Activated CD4-positive, CD25-positive, alpha-beta regulatory T cell treated with anti-CD3 and anti-CD28 coated beads, Interleukin-2, amount 50 U/mL, for 72 hours (primary cell): ENCODE data around the gene RUSC1.
"Not testable (repeated sequence)": the region's sequence is repeated elsewhere in the genome, so short reads cannot be mapped to it uniquely, and the experiment has no call there.

Experiments used
- DNase-seq: peaks from one replicate; pipeline ENCODE4 v3.0.0; 2021

RUSC1 gene

GRCh38 chr1:155324717-155325602, 4.3 kb downstream of the RUSC1 start:
- peak; percentile 34 for DNase-seq

- no peak for DNase-seq
Observed at GRCh38 chr1:155325603-155325893, 4.9 kb downstream of the RUSC1 start.

DNA sequence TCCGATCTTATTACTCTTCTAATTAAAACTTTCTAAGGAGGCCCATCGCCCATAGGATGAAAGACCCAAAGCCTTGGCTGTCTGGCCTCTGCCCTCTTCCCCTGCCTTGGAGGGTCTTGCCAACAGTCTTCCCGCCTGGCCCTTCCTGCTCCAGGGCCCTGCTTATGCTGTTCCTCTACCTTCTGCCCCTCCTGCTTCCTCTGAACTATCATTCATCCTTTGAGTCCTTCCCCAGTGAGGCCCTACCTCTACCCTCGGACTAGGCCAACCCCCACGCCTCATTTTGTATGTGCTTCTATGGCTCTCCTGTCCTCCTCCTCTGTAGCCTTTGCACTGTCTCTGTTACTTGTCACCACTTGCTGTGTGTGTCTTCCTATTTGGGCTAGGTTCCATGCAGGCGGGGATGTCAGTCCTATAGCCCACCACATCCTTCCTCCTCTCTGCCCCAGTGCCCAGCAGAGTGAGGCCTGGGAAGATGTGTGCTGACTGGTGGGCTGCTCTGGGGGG, 5.4 kb downstream of the RUSC1 start:
- no peak for DNase-seq

DNA sequence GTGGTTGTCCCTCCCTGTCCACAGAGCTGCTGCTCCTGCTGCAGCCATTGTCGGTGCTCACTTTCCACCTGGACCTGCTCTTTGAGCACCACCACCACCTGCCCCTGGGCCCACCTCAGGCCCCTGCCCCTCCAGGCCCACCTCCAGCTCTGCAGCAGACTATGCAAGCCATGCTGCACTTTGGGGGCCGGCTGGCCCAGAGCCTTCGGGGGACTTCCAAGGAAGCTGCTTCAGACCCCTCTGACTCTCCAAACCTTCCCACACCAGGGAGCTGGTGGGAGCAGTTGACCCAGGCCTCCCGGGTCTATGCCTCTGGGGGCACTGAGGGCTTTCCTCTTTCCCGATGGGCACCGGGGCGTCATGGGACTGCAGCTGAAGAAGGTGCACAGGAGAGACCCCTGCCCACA, 5.9 kb downstream of the RUSC1 start:
- DNase-seq: no peak

GRCh38 chr1:155327981-155328380, 7.3 kb downstream of the RUSC1 start:
- DNase-seq: no peak

- not testable (repeated sequence) for DNase-seq
Observed at GRCh38 chr1:155328856-155329255, 8.2 kb downstream of the RUSC1 start.

DNA sequence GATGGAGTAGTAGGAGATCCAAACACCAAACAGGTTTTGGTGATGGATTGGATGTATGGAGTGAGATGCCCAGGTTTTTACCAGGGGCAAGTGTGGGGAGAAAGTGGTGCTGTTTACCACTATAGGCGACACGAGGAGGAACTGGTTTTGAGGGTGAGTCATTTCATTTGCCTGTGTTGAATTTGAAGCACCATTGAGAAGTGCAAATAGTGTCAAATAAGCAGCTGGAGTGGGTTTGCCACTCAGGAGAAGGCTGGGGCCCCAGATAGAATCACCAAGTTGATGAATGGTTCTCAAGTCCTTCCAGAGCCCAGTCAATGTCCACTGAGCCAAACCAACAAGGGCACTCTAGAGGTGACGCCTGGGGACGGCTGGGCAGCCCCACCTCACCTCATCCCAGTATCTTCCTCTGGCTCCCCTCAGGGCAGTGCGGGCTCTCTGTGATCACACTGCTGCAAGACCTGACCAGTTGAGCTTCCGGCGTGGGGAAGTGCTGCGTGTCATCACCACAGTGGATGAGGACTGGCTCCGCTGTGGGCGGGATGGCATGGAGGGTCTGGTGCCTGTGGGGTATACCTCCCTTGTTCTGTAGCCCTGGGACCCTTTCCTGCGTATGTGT, 9.4 kb downstream of the RUSC1 start:
- DNase-seq: no peak

GRCh38 chr1:155334962-155335361, 14.3 kb downstream of the RUSC1 start:
- no peak for DNase-seq

DNA sequence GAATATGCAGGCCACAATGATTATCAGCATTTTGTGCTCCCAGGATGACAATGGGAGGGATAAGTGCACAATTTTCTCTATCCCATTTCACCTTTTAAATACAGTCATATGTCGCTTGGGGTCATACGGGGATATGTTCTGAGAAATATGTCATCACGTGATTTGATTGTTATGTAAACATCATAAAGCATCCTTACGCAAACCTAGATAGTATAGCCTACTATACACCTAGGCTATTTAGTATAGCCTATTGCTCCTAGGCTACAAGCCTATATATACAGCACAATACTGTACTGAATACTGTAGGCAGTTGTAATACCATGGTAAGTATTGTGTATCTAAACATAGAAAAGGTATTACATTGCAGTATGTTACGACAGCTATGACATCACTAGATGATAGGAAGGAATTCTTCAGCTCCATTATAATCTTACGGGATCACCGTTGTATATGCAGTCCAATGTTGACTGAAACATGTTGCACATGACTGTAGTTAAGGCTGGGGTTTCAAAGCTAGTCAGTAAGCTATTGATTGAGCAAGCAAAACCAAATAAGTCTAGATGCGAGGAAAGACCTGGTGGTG, 18.9 kb downstream of the RUSC1 start:
- DNase-seq: no peak

GRCh38 chr1:155342842-155343241, 22.1 kb downstream of the RUSC1 start:
- DNase-seq: no peak

- DNase-seq: no peak
Observed at GRCh38 chr1:155352631-155353030, 31.9 kb downstream of the RUSC1 start.

DNA sequence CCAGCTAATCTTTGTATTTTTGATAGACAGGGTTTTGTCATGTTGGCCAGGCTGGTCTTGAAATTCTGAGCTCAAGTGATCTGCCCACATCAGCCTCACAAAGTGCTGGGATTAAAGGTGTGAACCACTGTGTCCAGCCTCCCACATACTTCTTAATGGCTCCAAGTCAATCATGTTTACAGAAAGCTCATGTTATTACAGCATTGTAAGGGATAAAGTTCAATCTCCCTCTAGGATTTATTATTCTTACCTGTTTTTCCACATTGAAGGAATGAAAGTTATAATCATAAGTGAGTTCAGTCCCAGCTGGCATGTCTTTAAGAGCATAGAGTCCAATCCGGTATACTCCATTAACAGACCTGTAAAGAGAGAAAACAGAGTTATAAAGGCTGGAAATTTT, 39.4 kb downstream of the RUSC1 start:
- no peak for DNase-seq

- no peak for DNase-seq
Observed at GRCh38 chr1:155379180-155379579, 58.5 kb downstream of the RUSC1 start.

DNA sequence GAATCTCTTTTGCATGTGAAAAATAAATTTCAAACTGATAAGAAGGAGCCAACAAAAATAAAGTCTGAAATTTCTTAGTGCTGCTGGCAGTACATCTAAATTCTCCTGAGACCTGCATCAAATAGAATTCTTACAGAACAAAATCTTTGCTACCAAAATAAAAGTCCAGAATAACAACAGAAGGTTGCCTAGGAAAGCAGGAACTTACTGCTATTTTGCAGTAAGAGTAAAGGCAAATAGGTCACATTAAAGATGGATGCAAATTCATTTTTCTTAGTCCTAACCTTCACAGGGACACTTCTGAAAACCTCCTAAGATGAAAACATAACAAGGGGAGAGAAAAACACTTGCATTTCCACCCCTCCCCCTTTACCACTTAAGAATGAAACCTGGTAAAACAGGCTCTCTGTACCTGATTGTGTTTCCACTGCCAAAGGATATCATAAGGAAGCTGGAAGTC, 59.0 kb downstream of the RUSC1 start:
- no peak for DNase-seq
